HepG2 (cell line): ENCODE results near the gene PLEKHG4. TPM values are rescaled to one million over a fixed set of nuclear protein-coding genes. Genes with fewer than 3 reads are reported as not detected.

Source experiments
- ATAC-seq: fragments of 200-7000 bp; cut with Tn5 transposase; 3 replicates; pipeline ENCODE4 v1.9.1; 2020; ENCODE audit warnings: mild to moderate bottlenecking, moderate library complexity
- BruUV-seq: library from RNA; stranded (reverse); fragments of 400-500 nt; replicated peaks from 2 replicates; lab custom pipeline; 2021; lab: Mats Ljungman, UMichigan
- CTCF ChIA-PET: fragments of 300-600 bp; formaldehyde crosslinking; extraction: SDS; loops from one replicate; lab custom pipeline; 2021; ENCODE audit warnings: low total read pairs, inconsistent platforms, low intra/inter-chr PET ratio; lab: Yijun Ruan, JAX
- POLR2A ChIA-PET: fragments of 350-600 bp; sonication (Branson Sonifier 250); formaldehyde crosslinking; loops from one replicate; lab custom pipeline; 2020; ENCODE audit warnings: antibody characterized with exemption, inconsistent platforms; lab: Yijun Ruan, JAX
- DNase-seq: peaks from one replicate; pipeline ENCODE4 v3.0.0-alpha.2; 2015; ENCODE audit warnings: low spot score
- FAIRE-seq: peaks from 3 replicates; lab custom pipeline; 2011; peaks lifted over from hg19 to GRCh38; lab: Jason Lieb, UNC
- H2AFZ ChIP-seq: one replicate; pipeline ENCODE4 v1.6.1; 2011; ENCODE audit warnings: low read length, inconsistent platforms
- H3K27ac ChIP-seq: fragments of 300-600 bp; 3 replicates; pipeline ENCODE4 v1.8.0; 2011; ENCODE audit warnings: mixed run types, mild to moderate bottlenecking, mixed read lengths, low read length, inconsistent platforms; ENCODE audit not compliant: insufficient read depth; ENCODE audit errors: extremely low read length
- H3K27me3 ChIP-seq, 2 experiments: fragments of 200-600 bp in 1 of 2; 2 replicates in 1 of 2; 3 replicates in 1 of 2; pipeline versions ENCODE4 v1.6.0 to v1.8.0; 2011; ENCODE audit warnings: low read length in 2 of 2, mild to moderate bottlenecking in 2 of 2, moderate library complexity in 2 of 2, inconsistent platforms in 1 of 2; ENCODE audit not compliant: insufficient read depth in 2 of 2, control insufficient read depth in 1 of 2
- H3K36me3 ChIP-seq, 2 experiments: fragments of 200-600 bp in 1 of 2; replicated peaks in 1 of 2; 2 replicates in 1 of 2; 3 replicates in 1 of 2; pipeline versions ENCODE4 v1.5.1 to v1.8.0; 2011; ENCODE audit warnings: low read length in 2 of 2, inconsistent platforms in 1 of 2; ENCODE audit not compliant: insufficient read depth in 2 of 2, control insufficient read depth in 1 of 2
- H3K4me1 ChIP-seq: 2 replicates; pipeline ENCODE4 v1.5.1; 2012; ENCODE audit warnings: low read length, inconsistent platforms; ENCODE audit not compliant: insufficient read depth
- H3K4me2 ChIP-seq: 2 replicates; pipeline ENCODE4 v1.6.0; 2011; ENCODE audit warnings: low read depth, low read length, inconsistent platforms
- H3K4me3 ChIP-seq, 3 experiments: fragments of 200-600 bp in 1 of 3; sonication (generic), shearing (Covaris generic) in 1 of 3; replicated peaks in 1 of 3; 2 replicates each; pipeline ENCODE4 v1.5.1; 2011 to 2016; ENCODE audit warnings: low read length in 3 of 3, inconsistent platforms in 2 of 3, low read depth in 2 of 3, mild to moderate bottlenecking in 2 of 3, control low read depth in 1 of 3, mixed read lengths in 1 of 3; ENCODE audit not compliant: insufficient read depth in 1 of 3
- H3K79me2 ChIP-seq: one replicate; pipeline ENCODE4 v1.6.1; 2011; ENCODE audit warnings: low read length, inconsistent platforms; ENCODE audit not compliant: insufficient read depth
- H3K9ac ChIP-seq: 2 replicates; pipeline ENCODE4 v1.6.0; 2011; ENCODE audit warnings: mild to moderate bottlenecking, low read depth, low read length, inconsistent platforms; ENCODE audit not compliant: insufficient read depth
- H3K9me3 ChIP-seq: 2 replicates; pipeline ENCODE4 v1.5.1; 2012; ENCODE audit warnings: mild to moderate bottlenecking, low read length
- H4K20me1 ChIP-seq: 2 replicates; pipeline ENCODE4 v1.6.0; 2011; ENCODE audit warnings: inconsistent platforms, mild to moderate bottlenecking, low read length, moderate library complexity; ENCODE audit not compliant: insufficient read depth
- AFF4 ChIP-seq: sonication (generic); formaldehyde crosslinking; IDR thresholded peaks from 2 replicates; pipeline ENCODE4 v1.4.0; 2020; ENCODE audit warnings: missing genetic modification reagents
- ATM ChIP-seq: fragments of 450-650 bp; IDR thresholded peaks from 2 replicates; pipeline ENCODE4 v1.7.1; 2017; ENCODE audit warnings: mild to moderate bottlenecking, borderline replicate concordance
- FOXK2 ChIP-seq: fragments of 450-650 bp; IDR thresholded peaks from 2 replicates; pipeline ENCODE4 v1.6.1; 2016
- GATAD2A ChIP-seq: IDR thresholded peaks from 2 replicates; pipeline ENCODE4 v1.6.1; 2016
- KDM5A ChIP-seq: fragments of 200-600 bp; sonication (generic); IDR thresholded peaks from 2 replicates; pipeline ENCODE4 v1.7.0; 2018; ENCODE audit warnings: antibody characterized with exemption, mild to moderate bottlenecking, low read length, borderline replicate concordance
- LBX2 ChIP-seq: sonication (generic); formaldehyde crosslinking; IDR thresholded peaks from 2 replicates; pipeline ENCODE4 v1.5.0; 2020; ENCODE audit warnings: missing genetic modification reagents, mild to moderate bottlenecking, borderline replicate concordance
- MEIS2 ChIP-seq: sonication (generic); formaldehyde crosslinking; IDR thresholded peaks from 2 replicates; pipeline ENCODE4 v1.9.0; 2021; ENCODE audit warnings: mild to moderate bottlenecking, missing genetic modification reagents
- MYPOP ChIP-seq: sonication (generic); formaldehyde crosslinking; IDR thresholded peaks from 2 replicates; pipeline ENCODE4 v1.8.1; 2023; ENCODE audit warnings: mild to moderate bottlenecking, moderate library complexity, missing genetic modification reagents
- NFYB ChIP-seq: sonication (generic); formaldehyde crosslinking; IDR thresholded peaks from 2 replicates; pipeline ENCODE4 v1.4.0; 2020; ENCODE audit warnings: missing genetic modification reagents
- SMARCE1 ChIP-seq: fragments of 450-650 bp; IDR thresholded peaks from 2 replicates; pipeline ENCODE4 v1.6.1; 2017; ENCODE audit warnings: borderline replicate concordance
- TEAD2 ChIP-seq: sonication (generic); formaldehyde crosslinking; IDR thresholded peaks from 2 replicates; pipeline ENCODE4 v1.9.0; 2021; ENCODE audit warnings: missing genetic modification reagents
- ZFYVE20 ChIP-seq: sonication (generic); formaldehyde crosslinking; IDR thresholded peaks from 2 replicates; pipeline ENCODE4 v1.8.0; 2023; ENCODE audit warnings: low read depth, mild to moderate bottlenecking, moderate library complexity, missing genetic modification reagents, borderline replicate concordance
- ZNF101 ChIP-seq: sonication (generic); formaldehyde crosslinking; IDR thresholded peaks from 2 replicates; pipeline ENCODE4 v1.4.0; 2020; ENCODE audit warnings: mild to moderate bottlenecking, low read depth, missing genetic modification reagents, borderline replicate concordance
- ZNF274 ChIP-seq: sonication (generic); formaldehyde crosslinking; IDR thresholded peaks from 2 replicates; pipeline ENCODE4 v1.5.1; 2020; ENCODE audit warnings: mild to moderate bottlenecking, missing genetic modification reagents
- ZNF460 ChIP-seq: sonication (generic); formaldehyde crosslinking; IDR thresholded peaks from 2 replicates; pipeline ENCODE4 v1.5.1; 2020; ENCODE audit warnings: missing genetic modification reagents, mild to moderate bottlenecking, borderline replicate concordance
- ZNF615 ChIP-seq: sonication (generic); formaldehyde crosslinking; IDR thresholded peaks from 2 replicates; pipeline ENCODE4 v1.5.0; 2020; ENCODE audit warnings: mild to moderate bottlenecking, missing genetic modification reagents, borderline replicate concordance
- ZSCAN5A ChIP-seq: sonication (generic); formaldehyde crosslinking; IDR thresholded peaks from 2 replicates; pipeline ENCODE4 v1.8.0; 2022; ENCODE audit warnings: mild to moderate bottlenecking, missing genetic modification reagents, borderline replicate concordance
- ZZZ3 ChIP-seq: sonication (generic); formaldehyde crosslinking; IDR thresholded peaks from 2 replicates; pipeline ENCODE4 v1.4.0; 2020; ENCODE audit warnings: missing genetic modification reagents, mild to moderate bottlenecking, borderline replicate concordance
- WGBS: methylation state at CpG from one replicate; pipeline ENCODE4 v1.1.6; 2017; ENCODE audit warnings: low lambda C conversion rate; 5-methylcytosine and 5-hydroxymethylcytosine counted together
- in situ Hi-C: cut with HindIII; loops from 2 replicates; pipeline ENCODE4 v1.10.0; 2017; ENCODE audit warnings: low pct_unique_long_range_greater_than_20kb; ENCODE audit not compliant: extremely low pct_ligation_motif_present
- intact Hi-C: fragments of 100-400 bp; cut with micrococcal nuclease; formaldehyde crosslinking; loops from one replicate; pipeline ENCODE4 v1.10.0; 2022; ENCODE audit not compliant: unreplicated experiment
- polyA plus RNA-seq, 8 experiments: library from polyadenylated mRNA; depleted of rRNA in 3 of 8; stranded (reverse) in 7 of 8; unstranded in 1 of 8; fragments of >200 nt; fragmentation: Illumina TruSeq in 4 of 8; extraction: Trizol in 4 of 8; gene quantifications; 2 replicates each; pipeline versions ENCODE4 v1.2.1 to v1.2.3, GENCODE V29; 2011 to 2016; ENCODE audit warnings: low read depth in 4 of 8, missing spikeins in 1 of 8, mixed read lengths in 1 of 8; ENCODE audit not compliant: insufficient read depth in 1 of 8
- total RNA-seq, 5 experiments: library from RNA; depleted of rRNA; stranded (reverse); fragments of >200 nt; fragmentation: Illumina TruSeq; extraction: Trizol; gene quantifications; 2 replicates each; pipeline ENCODE4 v1.2.3, GENCODE V29; 2016; ENCODE audit warnings: low read depth in 1 of 5

PLEKHG4 gene
- total and polyA plus RNA-seq, 2 of the 13 experiments (the other 11 are each of a cell fraction or from before 2014, with no cell fraction given) = 7.1 to 13.6 TPM

GRCh38 chr16:67282447-67282805, 3.1 kb downstream of the PLEKHG4 start:
- ATAC-seq (no peak), FAIRE-seq (no peak), DNase-seq (no peak)
- H3K9me3 ChIP-seq = no peaks in the 10 kb centered on the region
- 89% methylated on average over 5 of the region's 10 CpGs for WGBS
- H3K27ac ChIP-seq = no peak overlapping the region
- H3K4me2 ChIP-seq = no peak overlapping the region
- peaks cover 22% of the 10 kb centered on the region for H3K4me1 ChIP-seq
- H3K36me3 ChIP-seq = 0 out of 5 replicates have a peak, but pooled peaks cover 0 to under 1% of the 10 kb centered on the region in 2 experiments
- in situ Hi-C loops (no loop called here), intact Hi-C loops (no loop called here)
- no peaks in the 10 kb centered on the region for H3K27me3 ChIP-seq
- no peak overlapping the region for H2AFZ ChIP-seq
- ChIA-PET POLR2A (interaction anchor here (0.6 kb wide), 1 partner anchor 166 kb away, joined by 3 read pairs; no protein-coding TSS in a partner anchor), CTCF (no interaction called here)
- no peak overlapping the region for H3K9ac ChIP-seq
- TF ChIP-seq SMARCE1 (no peak), NFYB (CRISPR knock-in tag) (no peak), ZNF274 (CRISPR knock-in tag) (no peak), KDM5A (no peak), LBX2 (CRISPR knock-in tag) (no peak), MEIS2 (no peak), FOXK2 (no peak), ATM (no peak), ZNF615 (no peak), ZZZ3 (CRISPR knock-in tag) (no peak), GATAD2A (CRISPR knock-in tag) (no peak), ZNF101 (CRISPR knock-in tag) (no peak), ZNF460 (no peak), ZSCAN5A (CRISPR knock-in tag) (no peak), MYPOP (CRISPR knock-in tag) (no peak), ZFYVE20 (no peak), TEAD2 (CRISPR knock-in tag) (no peak), AFF4 (CRISPR knock-in tag) (no peak)
- BruUV-seq = no TSS peak
- H3K79me2 ChIP-seq = peaks cover 4% of the 10 kb centered on the region
- H4K20me1 ChIP-seq = no peaks in the 10 kb centered on the region
- no peak overlapping the region for H3K4me3 ChIP-seq
